ENCODE measurements around the gene PIGS. TPM values are rescaled to one million over a fixed set of nuclear protein-coding genes. Genes with fewer than 3 reads are reported as not detected.

The PIGS gene
- total and polyA plus RNA-seq, 2 of the 13 experiments (the other 11 are each of a cell fraction or from before 2014, with no cell fraction given), result 31.7 to 42.6 TPM

- no peaks in the 10 kb centered on the region for H3K9me3 ChIP-seq (ENCODE audit: low read length)
- H3K79me2 ChIP-seq (ENCODE audit: insufficient read depth, low read length), result no peaks in the 10 kb centered on the region
- no peaks in the 10 kb centered on the region for H3K36me3 ChIP-seq (replicated peaks in 1 of 2; ENCODE audit: control insufficient read depth in 1 of 2, insufficient read depth in 2 of 2, low read length in 2 of 2)
- CTCF ChIA-PET (ENCODE audit: low intra/inter-chr PET ratio, low total read pairs), result no interaction called here
- in situ Hi-C loops (cut with HindIII; ENCODE audit: extremely low pct_ligation_motif_present, low pct_unique_long_range_greater_than_20kb), result no loop called here
- no peak for ATAC-seq
- TF ChIP-seq ZNF446 (CRISPR knock-in tag; IDR thresholded peaks at IDR 0.05) (no peak), ZNF713 (CRISPR knock-in tag; IDR thresholded peaks at IDR 0.05) (no peak)
- TF ChIP-seq, protein P1, sequence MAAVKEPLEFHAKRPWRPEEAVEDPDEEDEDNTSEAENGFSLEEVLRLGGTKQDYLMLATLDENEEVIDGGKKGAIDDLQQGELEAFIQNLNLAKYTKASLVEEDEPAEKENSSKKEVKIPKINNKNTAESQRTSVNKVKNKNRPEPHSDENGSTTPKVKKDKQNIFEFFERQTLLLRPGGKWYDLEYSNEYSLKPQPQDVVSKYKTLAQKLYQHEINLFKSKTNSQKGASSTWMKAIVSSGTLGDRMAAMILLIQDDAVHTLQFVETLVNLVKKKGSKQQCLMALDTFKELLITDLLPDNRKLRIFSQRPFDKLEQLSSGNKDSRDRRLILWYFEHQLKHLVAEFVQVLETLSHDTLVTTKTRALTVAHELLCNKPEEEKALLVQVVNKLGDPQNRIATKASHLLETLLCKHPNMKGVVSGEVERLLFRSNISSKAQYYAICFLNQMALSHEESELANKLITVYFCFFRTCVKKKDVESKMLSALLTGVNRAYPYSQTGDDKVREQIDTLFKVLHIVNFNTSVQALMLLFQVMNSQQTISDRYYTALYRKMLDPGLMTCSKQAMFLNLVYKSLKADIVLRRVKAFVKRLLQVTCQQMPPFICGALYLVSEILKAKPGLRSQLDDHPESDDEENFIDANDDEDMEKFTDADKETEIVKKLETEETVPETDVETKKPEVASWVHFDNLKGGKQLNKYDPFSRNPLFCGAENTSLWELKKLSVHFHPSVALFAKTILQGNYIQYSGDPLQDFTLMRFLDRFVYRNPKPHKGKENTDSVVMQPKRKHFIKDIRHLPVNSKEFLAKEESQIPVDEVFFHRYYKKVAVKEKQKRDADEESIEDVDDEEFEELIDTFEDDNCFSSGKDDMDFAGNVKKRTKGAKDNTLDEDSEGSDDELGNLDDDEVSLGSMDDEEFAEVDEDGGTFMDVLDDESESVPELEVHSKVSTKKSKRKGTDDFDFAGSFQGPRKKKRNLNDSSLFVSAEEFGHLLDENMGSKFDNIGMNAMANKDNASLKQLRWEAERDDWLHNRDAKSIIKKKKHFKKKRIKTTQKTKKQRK (IDR thresholded peaks at IDR 0.05; ENCODE audit: low read length), result no peak
- DNase-seq (ENCODE audit: low spot score), result no peak
- BruUV-seq (replicated peaks), result no TSS peak
- no peak overlapping the region for H3K9ac ChIP-seq (ENCODE audit: insufficient read depth, low read depth, low read length)
- no peak overlapping the region for H3K4me2 ChIP-seq (ENCODE audit: low read depth, low read length)
- H3K4me1 ChIP-seq (ENCODE audit: insufficient read depth, low read length), result peaks cover 6% of the 10 kb centered on the region
- no peaks in the 10 kb centered on the region for H4K20me1 ChIP-seq (ENCODE audit: insufficient read depth, low read length)
- H3K27me3 ChIP-seq (ENCODE audit: control insufficient read depth in 1 of 2, insufficient read depth in 2 of 2, low read length in 2 of 2), result peaks cover 4 to 23% of the 10 kb centered on the region in 2 experiments; a peak in 4 of 5 replicates
- H3K27ac ChIP-seq (ENCODE audit: extremely low read length, insufficient read depth, low read length), result no peak overlapping the region
- FAIRE-seq, result no peak
- intact Hi-C loops (cut with micrococcal nuclease; ENCODE audit: unreplicated experiment), result no loop called here
- WGBS (ENCODE audit: low lambda C conversion rate), result 69% methylated on average over 10 of the region's 14 CpGs
- POLR2A ChIA-PET, result no interaction called here
- H2AFZ ChIP-seq (ENCODE audit: low read length), result no peak overlapping the region
- no peak overlapping the region for H3K4me3 ChIP-seq (replicated peaks in 1 of 3; ENCODE audit: insufficient read depth in 1 of 3, low read depth in 2 of 3, low read length in 3 of 3)
Measured at GRCh38 chr17:28538296-28538895, 32.9 kb downstream of the PIGS start.

DNA sequence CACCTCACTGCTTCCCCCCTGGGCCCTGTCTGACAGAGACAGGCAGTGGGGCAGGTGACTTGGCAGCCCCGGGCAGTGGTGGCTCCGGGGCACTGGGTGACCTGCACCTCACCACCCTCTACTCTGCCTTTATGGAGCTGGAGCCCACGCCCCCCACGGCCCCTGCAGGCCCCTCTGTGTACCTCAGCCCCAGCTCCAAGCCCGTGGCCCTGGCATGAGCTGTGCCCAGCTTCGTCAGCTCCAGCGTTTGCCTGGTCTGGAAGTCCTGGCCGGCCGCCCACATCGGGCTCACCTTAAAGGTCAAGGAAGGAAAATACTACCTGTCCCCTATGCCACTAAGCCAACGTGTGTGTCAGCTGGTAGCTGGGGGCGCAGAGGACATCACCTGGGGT lies 34.1 kb downstream of the PIGS start:
- DNase-seq (ENCODE audit: low spot score) (no peak), FAIRE-seq (no peak), ATAC-seq (no peak)
- Histone ChIP-seq H3K9ac (ENCODE audit: insufficient read depth, low read depth, low read length) (no peak overlapping the region), H3K36me3 (replicated peaks in 1 of 2; ENCODE audit: control insufficient read depth in 1 of 2, insufficient read depth in 2 of 2, low read length in 2 of 2) (no peaks in the 10 kb centered on the region), H3K79me2 (ENCODE audit: insufficient read depth, low read length) (no peaks in the 10 kb centered on the region), H3K27me3 (ENCODE audit: control insufficient read depth in 1 of 2, insufficient read depth in 2 of 2, low read length in 2 of 2) (peaks cover 4 to 32% of the 10 kb centered on the region in 2 experiments; a peak in 4 of 5 replicates), H2AFZ (ENCODE audit: low read length) (no peak overlapping the region), H3K4me3 (replicated peaks in 1 of 3; ENCODE audit: insufficient read depth in 1 of 3, low read depth in 2 of 3, low read length in 3 of 3) (no peak overlapping the region), H4K20me1 (ENCODE audit: insufficient read depth, low read length) (no peaks in the 10 kb centered on the region), H3K4me2 (ENCODE audit: low read depth, low read length) (no peak overlapping the region), H3K27ac (ENCODE audit: extremely low read length, insufficient read depth, low read length) (no peak overlapping the region), H3K9me3 (ENCODE audit: low read length) (no peaks in the 10 kb centered on the region), H3K4me1 (ENCODE audit: insufficient read depth, low read length) (peaks cover 6% of the 10 kb centered on the region)
- CTCF ChIA-PET (ENCODE audit: low intra/inter-chr PET ratio, low total read pairs), result no interaction called here
- in situ Hi-C loops (cut with HindIII; ENCODE audit: extremely low pct_ligation_motif_present, low pct_unique_long_range_greater_than_20kb) (no loop called here), intact Hi-C loops (cut with micrococcal nuclease; ENCODE audit: unreplicated experiment) (no loop called here)
- TF ChIP-seq STAT5B (CRISPR knock-in tag; IDR thresholded peaks at IDR 0.05), result no peak
- TF ChIP-seq, protein P2, sequence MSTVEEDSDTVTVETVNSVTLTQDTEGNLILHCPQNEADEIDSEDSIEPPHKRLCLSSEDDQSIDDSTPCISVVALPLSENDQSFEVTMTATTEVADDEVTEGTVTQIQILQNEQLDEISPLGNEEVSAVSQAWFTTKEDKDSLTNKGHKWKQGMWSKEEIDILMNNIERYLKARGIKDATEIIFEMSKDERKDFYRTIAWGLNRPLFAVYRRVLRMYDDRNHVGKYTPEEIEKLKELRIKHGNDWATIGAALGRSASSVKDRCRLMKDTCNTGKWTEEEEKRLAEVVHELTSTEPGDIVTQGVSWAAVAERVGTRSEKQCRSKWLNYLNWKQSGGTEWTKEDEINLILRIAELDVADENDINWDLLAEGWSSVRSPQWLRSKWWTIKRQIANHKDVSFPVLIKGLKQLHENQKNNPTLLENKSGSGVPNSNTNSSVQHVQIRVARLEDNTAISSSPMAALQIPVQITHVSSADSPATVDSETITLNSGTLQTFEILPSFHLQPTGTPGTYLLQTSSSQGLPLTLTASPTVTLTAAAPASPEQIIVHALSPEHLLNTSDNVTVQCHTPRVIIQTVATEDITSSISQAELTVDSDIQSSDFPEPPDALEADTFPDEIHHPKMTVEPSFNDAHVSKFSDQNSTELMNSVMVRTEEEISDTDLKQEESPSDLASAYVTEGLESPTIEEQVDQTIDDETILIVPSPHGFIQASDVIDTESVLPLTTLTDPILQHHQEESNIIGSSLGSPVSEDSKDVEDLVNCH (CRISPR knock-in tag; IDR thresholded peaks at IDR 0.05), result no peak
- no peak for TF ChIP-seq ZNF720 (CRISPR knock-in tag; IDR thresholded peaks at IDR 0.05)
- no peak for TF ChIP-seq ZNF703 (CRISPR knock-in tag; IDR thresholded peaks at IDR 0.05; ENCODE audit: borderline replicate concordance)
- TF ChIP-seq REL (CRISPR knock-in tag; conservative IDR thresholded peaks at IDR 0.05), result no peak
- POLR2A ChIA-PET, result no interaction called here
- WGBS (ENCODE audit: low lambda C conversion rate), result 15% methylated on average over 4 of the region's 12 CpGs
- BruUV-seq (replicated peaks), result no TSS peak
